ENCODE data around the gene SMIM44.

SMIM44 gene

DNA sequence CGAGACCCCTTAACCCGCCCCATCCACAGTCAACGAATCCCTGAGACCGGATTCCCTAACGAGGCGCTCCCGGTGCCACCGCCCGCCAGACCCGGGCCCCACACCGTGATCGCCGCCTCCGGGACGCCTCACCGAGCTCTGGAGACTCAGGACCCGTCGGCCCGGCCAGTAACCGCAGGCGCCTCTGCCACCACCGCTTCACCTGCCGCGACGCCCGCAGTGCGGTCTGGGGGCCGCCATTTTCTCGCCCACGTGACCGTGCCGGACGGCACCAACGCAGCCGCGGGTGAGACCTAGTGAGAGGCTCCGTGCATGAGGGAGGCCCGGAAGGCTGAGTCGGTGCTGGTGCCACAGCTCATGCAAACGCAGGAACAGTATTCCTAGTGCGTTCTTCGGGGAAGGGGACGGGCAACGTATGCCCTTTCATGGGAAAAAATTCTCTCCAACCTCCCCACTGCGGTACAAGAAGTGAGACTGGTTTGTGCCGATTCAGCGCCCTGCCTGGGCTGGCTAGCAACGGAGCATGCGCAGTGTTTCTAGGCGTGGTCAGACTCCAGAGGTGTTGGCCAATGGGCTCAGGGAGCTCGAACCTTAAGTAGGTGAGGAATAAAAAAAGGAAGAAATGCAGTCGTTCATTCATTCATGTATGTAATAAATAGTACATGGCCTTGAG, 17.3 kb upstream of the SMIM44 start, which contains the start of gene DOHH:
Gene DOHH, minus strand, starts transcription at position 246 of the 673 bp plus-strand sequence. CDS start 3,860 bp downstream, outside the sequence.
- intact Hi-C loops (cut with micrococcal nuclease): no loop called here
- no peaks in the 10 kb centered on the region for H3K27me3 Mint-ChIP-seq
- H3K4me3 Mint-ChIP-seq: peak within 1 kb of the TSS; percentile 84
- peaks cover 38% of the 10 kb centered on the region for H3K36me3 Mint-ChIP-seq (ENCODE audit: low read depth)
- H3K27ac Mint-ChIP-seq: peak within 1 kb of the TSS; percentile 94
- peaks cover 35% of the 10 kb centered on the region for H3K4me1 Mint-ChIP-seq (ENCODE audit: low read depth)
- H3K9me3 Mint-ChIP-seq: no peaks in the 10 kb centered on the region

- H3K36me3 Mint-ChIP-seq (ENCODE audit: low read depth): peaks cover 44% of the 10 kb centered on the region
- H3K9me3 Mint-ChIP-seq: no peaks in the 10 kb centered on the region
- H3K4me3 Mint-ChIP-seq: peak overlapping the region; percentile 84
- H3K27ac Mint-ChIP-seq: peak overlapping the region; percentile 94
- no peaks in the 10 kb centered on the region for H3K27me3 Mint-ChIP-seq
- intact Hi-C loops (cut with micrococcal nuclease): no loop called here
- H3K4me1 Mint-ChIP-seq (ENCODE audit: low read depth): peaks cover 31% of the 10 kb centered on the region
These were observed 16.6 kb upstream of the SMIM44 start for GRCh38 chr19:3499738-3500428.

- Mint-ChIP-seq H3K4me1 (ENCODE audit: low read depth) (peaks cover 26% of the 10 kb centered on the region), H3K27me3 (no peaks in the 10 kb centered on the region), H3K4me3 (no peak overlapping the region), H3K9me3 (no peaks in the 10 kb centered on the region), H3K27ac (no peak overlapping the region), H3K36me3 (ENCODE audit: low read depth) (peaks cover 64% of the 10 kb centered on the region)
- intact Hi-C loops (cut with micrococcal nuclease): no loop called here
These were observed 14.7 kb upstream of the SMIM44 start for GRCh38 chr19:3497757-3498520.

DNA sequence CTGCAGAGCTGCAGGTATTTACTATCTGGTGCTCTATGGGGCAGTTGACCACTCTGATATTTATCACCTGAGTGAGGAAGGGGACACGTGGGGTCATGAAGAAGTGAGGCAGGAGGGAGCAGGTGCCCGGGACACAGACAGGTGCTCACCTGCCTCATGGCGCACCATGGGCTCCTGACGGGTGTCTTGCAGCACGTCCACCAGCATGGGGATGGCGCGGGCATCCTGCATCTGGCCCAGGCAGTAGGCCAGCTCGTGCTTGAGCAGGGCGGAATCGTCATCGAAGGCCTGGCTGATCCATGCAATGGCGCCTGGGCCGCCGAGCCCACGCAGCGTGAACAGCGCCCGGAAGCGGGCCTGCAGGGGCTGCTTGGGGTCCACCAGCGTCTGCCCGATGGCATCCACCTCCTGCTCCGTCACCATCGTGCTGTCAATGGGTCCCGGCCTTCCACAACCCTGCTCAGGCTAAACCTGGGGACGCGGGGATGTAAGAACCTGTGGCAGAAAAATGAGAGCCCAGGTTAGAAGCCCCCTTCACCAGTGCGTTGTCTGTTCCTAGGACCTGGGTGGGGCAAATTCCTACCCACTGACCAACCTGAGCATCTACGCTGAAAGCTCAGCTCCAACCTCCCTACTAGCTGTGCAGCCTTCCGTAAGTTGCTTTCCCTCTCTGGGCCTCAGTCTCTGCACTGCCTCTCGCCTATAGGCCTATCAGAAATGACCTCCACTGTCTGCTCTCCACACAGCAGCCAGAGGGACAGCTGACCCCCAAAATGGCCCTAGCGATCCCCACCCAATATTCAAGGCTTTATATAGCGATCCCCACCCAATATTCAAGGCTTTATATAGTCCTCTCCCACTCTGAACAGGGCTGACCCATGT, 13.4 kb upstream of the SMIM44 start:
- H3K27me3 Mint-ChIP-seq: no peaks in the 10 kb centered on the region
- peaks cover 77% of the 10 kb centered on the region for H3K36me3 Mint-ChIP-seq (ENCODE audit: low read depth)
- H3K27ac Mint-ChIP-seq: no peak overlapping the region
- no peak overlapping the region for H3K4me3 Mint-ChIP-seq
- no peaks in the 10 kb centered on the region for H3K9me3 Mint-ChIP-seq
- intact Hi-C loops (cut with micrococcal nuclease): no loop called here
- H3K4me1 Mint-ChIP-seq (ENCODE audit: low read depth): peaks cover 26% of the 10 kb centered on the region

DNA sequence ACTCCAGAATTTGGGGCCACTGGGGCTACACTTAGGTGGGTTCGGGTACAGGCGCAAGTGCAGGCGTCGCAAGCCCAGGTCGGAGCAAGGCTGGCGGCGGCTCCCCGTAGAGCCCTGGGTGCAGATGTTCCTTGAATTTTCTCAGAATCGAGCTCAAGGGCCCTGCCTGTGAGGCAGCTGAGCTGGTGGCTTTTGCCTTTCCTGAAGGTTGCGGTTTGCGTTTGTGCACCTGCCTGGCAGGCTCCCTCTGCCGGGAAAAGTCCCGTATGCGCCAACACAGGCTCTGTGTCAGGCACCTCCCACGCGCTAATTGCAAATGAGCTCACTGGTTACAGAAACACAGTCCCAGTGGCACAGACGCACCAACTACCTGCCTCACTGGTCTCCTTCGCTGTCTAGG, 11.3 kb upstream of the SMIM44 start:
- H3K9me3 Mint-ChIP-seq: no peaks in the 10 kb centered on the region
- no peak overlapping the region for H3K4me3 Mint-ChIP-seq

DNA sequence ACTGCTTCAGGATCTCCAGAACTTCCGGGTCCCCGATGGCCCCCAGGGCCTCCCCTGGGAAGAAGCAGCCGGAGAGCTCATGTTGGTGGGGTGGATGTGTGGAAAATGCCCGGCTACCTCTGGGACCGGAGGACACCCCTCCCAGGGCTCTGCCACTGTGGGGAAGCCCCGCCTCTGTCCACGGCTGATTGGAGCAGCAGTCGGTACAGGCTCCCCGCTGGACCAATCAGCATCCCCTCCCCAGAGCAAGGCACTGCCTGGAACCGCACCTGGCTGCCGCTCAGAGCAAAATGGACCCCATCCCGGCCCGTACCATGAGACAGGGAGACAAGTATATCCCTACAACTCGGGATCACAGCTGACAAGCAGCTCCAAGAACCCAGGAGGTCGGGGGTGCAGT, 10.8 kb upstream of the SMIM44 start:
- intact Hi-C loops (cut with micrococcal nuclease): no loop called here
- no peak overlapping the region for H3K27ac Mint-ChIP-seq
- no peaks in the 10 kb centered on the region for H3K27me3 Mint-ChIP-seq
- peaks cover 83% of the 10 kb centered on the region for H3K36me3 Mint-ChIP-seq (ENCODE audit: low read depth)
- H3K4me1 Mint-ChIP-seq (ENCODE audit: low read depth): peaks cover 12% of the 10 kb centered on the region
- H3K9me3 Mint-ChIP-seq: no peaks in the 10 kb centered on the region
- no peak overlapping the region for H3K4me3 Mint-ChIP-seq

More for the DNA sequence above, 11.3 kb upstream of the SMIM44 start:
- H3K27me3 Mint-ChIP-seq: no peaks in the 10 kb centered on the region
- peaks cover 17% of the 10 kb centered on the region for H3K4me1 Mint-ChIP-seq (ENCODE audit: low read depth)
- H3K27ac Mint-ChIP-seq: no peak overlapping the region
- intact Hi-C loops (cut with micrococcal nuclease): no loop called here
- peaks cover 87% of the 10 kb centered on the region for H3K36me3 Mint-ChIP-seq (ENCODE audit: low read depth)

DNA sequence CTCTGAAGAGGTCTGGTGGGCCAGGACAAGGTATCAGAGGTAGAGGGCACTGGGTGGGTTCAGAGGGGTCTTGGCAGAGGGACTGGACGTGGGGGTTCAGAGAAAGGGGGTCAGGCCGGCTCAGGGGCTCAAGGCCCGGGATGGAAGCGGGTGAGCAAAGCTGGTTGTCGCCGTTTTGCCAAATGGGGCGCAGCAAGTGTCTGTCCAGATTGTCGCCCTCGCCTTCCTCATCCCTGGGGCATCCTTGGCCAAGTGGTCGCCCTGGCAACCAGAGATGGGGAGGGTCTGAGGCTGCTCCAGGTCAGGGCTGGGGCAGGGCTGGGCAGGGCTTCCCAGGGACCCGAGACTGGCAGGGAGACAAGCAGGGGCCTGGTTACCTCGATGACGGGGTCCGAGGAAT, 10.4 kb upstream of the SMIM44 start:
- peaks cover 80% of the 10 kb centered on the region for H3K36me3 Mint-ChIP-seq (ENCODE audit: low read depth)
- H3K4me1 Mint-ChIP-seq (ENCODE audit: low read depth): peaks cover 8% of the 10 kb centered on the region
- no peaks in the 10 kb centered on the region for H3K9me3 Mint-ChIP-seq
- no peak overlapping the region for H3K27ac Mint-ChIP-seq
- intact Hi-C loops (cut with micrococcal nuclease): no loop called here
- H3K4me3 Mint-ChIP-seq: no peak overlapping the region
- H3K27me3 Mint-ChIP-seq: no peaks in the 10 kb centered on the region

GRCh38 chr19:3492919-3493318, 9.7 kb upstream of the SMIM44 start:
- Mint-ChIP-seq H3K27me3 (no peaks in the 10 kb centered on the region), H3K4me3 (no peak overlapping the region), H3K9me3 (no peaks in the 10 kb centered on the region), H3K4me1 (ENCODE audit: low read depth) (peaks cover 2% of the 10 kb centered on the region), H3K36me3 (ENCODE audit: low read depth) (peaks cover 77% of the 10 kb centered on the region), H3K27ac (no peak overlapping the region)
- intact Hi-C loops (cut with micrococcal nuclease): no loop called here

- H3K4me1 Mint-ChIP-seq (ENCODE audit: low read depth): no peaks in the 10 kb centered on the region
- no peak overlapping the region for H3K27ac Mint-ChIP-seq
- H3K9me3 Mint-ChIP-seq: no peaks in the 10 kb centered on the region
- no peaks in the 10 kb centered on the region for H3K27me3 Mint-ChIP-seq
- peaks cover 76% of the 10 kb centered on the region for H3K36me3 Mint-ChIP-seq (ENCODE audit: low read depth)
- no peak overlapping the region for H3K4me3 Mint-ChIP-seq
- intact Hi-C loops (cut with micrococcal nuclease): no loop called here
These were observed 9.0 kb upstream of the SMIM44 start for GRCh38 chr19:3492131-3492839.

- Mint-ChIP-seq H3K4me1 (ENCODE audit: low read depth) (no peaks in the 10 kb centered on the region), H3K27me3 (no peaks in the 10 kb centered on the region), H3K9me3 (no peaks in the 10 kb centered on the region), H3K36me3 (ENCODE audit: low read depth) (peaks cover 74% of the 10 kb centered on the region), H3K4me3 (no peak overlapping the region), H3K27ac (no peak overlapping the region)
- intact Hi-C loops (cut with micrococcal nuclease): no loop called here
These were observed 8.3 kb upstream of the SMIM44 start for GRCh38 chr19:3491396-3492119.

DNA sequence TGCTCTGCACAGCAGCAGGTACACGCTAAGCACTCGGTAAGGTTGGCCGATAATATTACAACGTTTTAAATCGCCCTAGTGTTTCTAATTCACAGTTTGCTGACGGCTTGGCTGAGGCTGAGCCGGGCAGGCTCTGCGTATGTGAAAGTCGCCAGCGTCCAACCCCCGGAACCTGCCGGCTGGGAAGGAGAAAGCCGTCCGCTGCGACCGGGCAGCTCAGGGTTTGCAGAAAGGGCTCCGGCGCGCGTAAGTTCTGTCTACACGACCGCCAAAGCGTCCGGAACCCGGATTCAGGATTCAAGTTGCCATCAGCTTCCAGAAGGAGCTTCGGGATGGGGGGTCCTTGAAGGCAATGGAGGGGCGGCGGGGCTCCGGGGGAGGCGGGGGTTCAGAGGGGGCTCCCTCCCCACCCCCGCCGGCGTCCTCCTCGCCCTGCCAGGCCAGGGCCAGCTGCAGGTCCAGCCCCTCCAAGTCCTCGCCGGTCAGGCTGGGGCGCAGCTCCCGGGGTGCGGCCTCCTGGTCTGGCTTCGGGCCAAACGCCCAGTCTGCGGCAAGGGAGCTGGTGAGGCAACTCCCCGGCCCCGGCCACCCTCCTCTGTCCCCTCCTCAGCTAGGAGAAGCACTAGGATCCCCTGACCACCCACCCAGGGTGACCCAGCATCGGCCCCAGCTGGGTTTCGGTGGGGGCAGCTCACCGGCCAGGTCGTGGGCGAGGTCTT, 575 bp downstream of the SMIM44 start:
- no peaks in the 10 kb centered on the region for H3K9me3 Mint-ChIP-seq
- intact Hi-C loops (cut with micrococcal nuclease): no loop called here
- H3K36me3 Mint-ChIP-seq (ENCODE audit: low read depth): peaks cover 6% of the 10 kb centered on the region
- H3K4me3 Mint-ChIP-seq: no peak overlapping the region
- H3K27ac Mint-ChIP-seq: no peak overlapping the region
- H3K4me1 Mint-ChIP-seq (ENCODE audit: low read depth): peaks cover 16% of the 10 kb centered on the region
- peaks cover 23% of the 10 kb centered on the region for H3K27me3 Mint-ChIP-seq

Measured in dendritic cell treated with granulocyte-macrophage colony-stimulating factor and Interleukin-4, amounts not matched to agents 40 ng/mL and 50 ng/mL, for 4 days (primary cell).